BJ (cell line): ENCODE results near the gene FUZ. TPM values are rescaled to one million over a fixed set of nuclear protein-coding genes. Genes with fewer than 3 reads are reported as not detected.

Experiments used
- CTCF ChIA-PET: fragments of 350-600 bp; formaldehyde crosslinking; extraction: SDS; loops from one replicate; lab custom pipeline; 2021; ENCODE audit warnings: antibody characterized with exemption, inconsistent platforms; lab: Yijun Ruan, JAX
- POLR2A ChIA-PET: fragments of 300-600 bp; sonication (Branson Sonifier 250); formaldehyde crosslinking; extraction: SDS; loops from one replicate; lab custom pipeline; 2021; ENCODE audit warnings: antibody characterized with exemption; lab: Charles Lee
- DNase-seq: peaks from one replicate; pipeline ENCODE4 v3.0.0-alpha.2; 2011; ENCODE audit warnings: low read depth
- H3K27me3 ChIP-seq: 2 replicates; pipeline ENCODE4 v1.6.0; 2011; ENCODE audit warnings: low read length; ENCODE audit not compliant: control insufficient read depth, insufficient read depth
- H3K36me3 ChIP-seq: 2 replicates; pipeline ENCODE4 v1.5.1; 2011; ENCODE audit warnings: low read length; ENCODE audit not compliant: control insufficient read depth, insufficient read depth
- H3K4me3 ChIP-seq: 2 replicates; pipeline ENCODE4 v1.5.1; 2011; ENCODE audit warnings: low read depth, mild to moderate bottlenecking, control low read depth, low read length
- polyA plus RNA-seq: library from polyadenylated mRNA; depleted of rRNA; stranded (reverse); fragments of >200 nt; gene quantifications from 2 replicates; pipeline ENCODE4 v1.2.3, GENCODE V29; 2011
- TF ChIP-seq, protein P1 (sequence below): IDR thresholded peaks from 2 replicates; pipeline ENCODE4 v1.5.1; 2011; ENCODE audit warnings: low read depth, mild to moderate bottlenecking, control low read depth, inconsistent platforms, low read length, moderate library complexity; ENCODE audit not compliant: insufficient read depth

The FUZ gene
- polyA plus RNA-seq, 1 experiment, result 14.3 TPM

DNA sequence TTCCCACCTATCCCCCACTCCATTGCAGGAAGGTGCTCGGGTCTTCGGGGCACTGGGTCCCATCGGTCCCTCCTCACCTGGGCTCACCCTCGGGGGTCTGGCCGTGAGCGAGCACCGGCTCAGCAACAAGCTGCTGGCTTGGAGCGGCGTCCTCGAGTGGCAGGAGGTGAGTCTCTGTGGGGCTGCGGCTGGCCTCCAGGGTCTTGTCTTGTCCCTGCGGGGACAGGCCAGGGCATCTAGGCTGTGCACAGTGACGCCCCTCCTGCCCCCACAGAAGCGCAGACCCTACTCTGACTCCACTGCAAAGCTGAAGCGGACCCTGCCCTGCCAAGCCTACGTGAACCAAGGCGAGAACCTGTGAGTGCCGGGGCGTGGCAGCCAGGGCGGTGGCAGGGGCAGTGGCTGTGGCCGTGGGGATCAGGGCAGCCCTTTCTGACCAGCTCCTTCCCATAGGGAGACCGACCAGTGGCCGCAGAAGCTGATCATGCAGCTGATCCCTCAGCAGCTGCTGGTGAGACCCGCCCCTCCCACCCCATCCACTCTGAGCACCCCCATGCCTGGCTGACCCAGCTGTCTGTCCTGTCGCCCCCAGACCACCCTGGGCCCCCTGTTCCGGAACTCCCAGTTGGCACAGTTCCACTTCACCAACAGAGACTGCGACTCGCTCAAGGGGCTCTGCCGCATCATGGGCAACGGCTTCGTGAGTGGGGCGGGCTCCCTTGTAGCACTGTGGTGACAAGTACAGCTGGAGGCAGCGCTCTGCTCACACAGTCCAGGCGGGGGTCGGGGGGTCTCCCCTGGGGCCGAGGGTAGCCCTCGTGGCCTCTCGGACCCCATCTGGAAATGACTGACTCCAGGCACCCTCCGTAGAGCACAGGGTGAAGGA is 41.5 kb upstream of the FUZ start:
- no peak overlapping the region for H3K4me3 ChIP-seq
- POLR2A ChIA-PET, result no interaction called here
- CTCF ChIA-PET, result interaction anchor here (1.3 kb wide), 1 partner anchor 8 kb away, joined by 3 read pairs; no protein-coding TSS in a partner anchor
- peaks cover 39% of the 10 kb centered on the region for H3K36me3 ChIP-seq
- TF ChIP-seq, protein P1, sequence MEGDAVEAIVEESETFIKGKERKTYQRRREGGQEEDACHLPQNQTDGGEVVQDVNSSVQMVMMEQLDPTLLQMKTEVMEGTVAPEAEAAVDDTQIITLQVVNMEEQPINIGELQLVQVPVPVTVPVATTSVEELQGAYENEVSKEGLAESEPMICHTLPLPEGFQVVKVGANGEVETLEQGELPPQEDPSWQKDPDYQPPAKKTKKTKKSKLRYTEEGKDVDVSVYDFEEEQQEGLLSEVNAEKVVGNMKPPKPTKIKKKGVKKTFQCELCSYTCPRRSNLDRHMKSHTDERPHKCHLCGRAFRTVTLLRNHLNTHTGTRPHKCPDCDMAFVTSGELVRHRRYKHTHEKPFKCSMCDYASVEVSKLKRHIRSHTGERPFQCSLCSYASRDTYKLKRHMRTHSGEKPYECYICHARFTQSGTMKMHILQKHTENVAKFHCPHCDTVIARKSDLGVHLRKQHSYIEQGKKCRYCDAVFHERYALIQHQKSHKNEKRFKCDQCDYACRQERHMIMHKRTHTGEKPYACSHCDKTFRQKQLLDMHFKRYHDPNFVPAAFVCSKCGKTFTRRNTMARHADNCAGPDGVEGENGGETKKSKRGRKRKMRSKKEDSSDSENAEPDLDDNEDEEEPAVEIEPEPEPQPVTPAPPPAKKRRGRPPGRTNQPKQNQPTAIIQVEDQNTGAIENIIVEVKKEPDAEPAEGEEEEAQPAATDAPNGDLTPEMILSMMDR, result no peak
- no peaks in the 10 kb centered on the region for H3K27me3 ChIP-seq
- no peak for DNase-seq

DNA sequence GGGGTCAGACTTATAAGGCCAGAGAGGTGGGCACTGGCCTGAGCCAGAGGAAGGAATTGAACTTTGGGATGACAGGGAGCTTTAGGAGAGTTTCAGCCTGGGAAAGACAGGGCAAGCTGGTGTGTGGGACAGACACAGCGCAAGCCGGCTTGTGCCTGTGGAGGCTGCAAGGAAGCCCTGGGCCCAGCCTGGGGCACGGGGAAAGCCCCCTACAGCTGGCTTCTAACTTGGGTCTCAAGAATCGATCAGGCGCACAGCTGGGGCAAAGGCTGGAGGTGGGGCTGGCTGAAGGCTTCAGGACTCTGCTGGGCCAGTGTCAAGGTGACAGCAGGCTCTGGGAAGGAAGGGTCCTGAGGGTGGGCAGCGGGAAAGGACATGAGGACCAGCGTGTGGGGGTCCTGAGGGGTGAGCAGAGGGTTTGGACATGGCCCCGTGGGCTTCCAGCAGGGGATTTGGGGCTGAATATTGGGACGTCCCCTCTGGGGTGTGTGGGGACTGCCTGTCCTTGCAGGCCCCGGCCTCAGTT is 40.8 kb upstream of the FUZ start:
- H3K4me3 ChIP-seq, result no peak overlapping the region
- peaks cover 37% of the 10 kb centered on the region for H3K36me3 ChIP-seq
- H3K27me3 ChIP-seq, result no peaks in the 10 kb centered on the region
- DNase-seq, result no peak
- CTCF ChIA-PET, result interaction anchor here (0.6 to 1.3 kb wide), 2 partner anchors 8 to 66 kb away, joined by 3 to 4 read pairs; no protein-coding TSS in a partner anchor
- TF ChIP-seq, protein P1, result no peak
- POLR2A ChIA-PET, result no interaction called here

DNA sequence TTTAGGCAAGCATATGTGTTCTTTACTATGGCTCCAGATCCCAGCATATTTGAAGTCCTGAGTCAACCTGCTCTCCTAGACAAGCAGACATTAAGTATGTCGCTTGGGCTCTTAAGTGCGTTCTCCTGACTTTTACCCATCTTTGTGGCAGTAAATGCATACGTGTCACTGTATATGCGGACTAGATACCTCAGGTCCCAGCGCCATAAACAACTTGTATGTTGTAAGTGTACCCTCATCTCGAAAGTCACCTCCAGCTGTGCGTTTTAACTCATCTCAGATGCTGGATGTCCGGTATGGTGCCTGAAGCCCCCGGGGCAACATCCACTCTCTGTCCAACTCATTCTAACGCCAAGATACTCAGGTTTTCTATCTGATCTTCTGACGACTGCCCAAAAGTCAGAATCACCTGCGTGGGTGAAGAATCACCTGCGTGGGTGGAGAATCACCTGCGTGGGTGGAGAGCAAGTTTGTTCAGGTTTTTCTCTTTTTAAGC is 39.6 kb upstream of the FUZ start:
- CTCF ChIA-PET, result no interaction called here
- DNase-seq, result no peak
- TF ChIP-seq, protein P1, result no peak
- Histone ChIP-seq H3K36me3 (peaks cover 26% of the 10 kb centered on the region), H3K4me3 (peak overlapping the region; percentile 70), H3K27me3 (no peaks in the 10 kb centered on the region)
- POLR2A ChIA-PET, result interaction anchor here (0.7 kb wide), 1 partner anchor 13 kb away, joined by 11 read pairs; no protein-coding TSS in a partner anchor

DNA sequence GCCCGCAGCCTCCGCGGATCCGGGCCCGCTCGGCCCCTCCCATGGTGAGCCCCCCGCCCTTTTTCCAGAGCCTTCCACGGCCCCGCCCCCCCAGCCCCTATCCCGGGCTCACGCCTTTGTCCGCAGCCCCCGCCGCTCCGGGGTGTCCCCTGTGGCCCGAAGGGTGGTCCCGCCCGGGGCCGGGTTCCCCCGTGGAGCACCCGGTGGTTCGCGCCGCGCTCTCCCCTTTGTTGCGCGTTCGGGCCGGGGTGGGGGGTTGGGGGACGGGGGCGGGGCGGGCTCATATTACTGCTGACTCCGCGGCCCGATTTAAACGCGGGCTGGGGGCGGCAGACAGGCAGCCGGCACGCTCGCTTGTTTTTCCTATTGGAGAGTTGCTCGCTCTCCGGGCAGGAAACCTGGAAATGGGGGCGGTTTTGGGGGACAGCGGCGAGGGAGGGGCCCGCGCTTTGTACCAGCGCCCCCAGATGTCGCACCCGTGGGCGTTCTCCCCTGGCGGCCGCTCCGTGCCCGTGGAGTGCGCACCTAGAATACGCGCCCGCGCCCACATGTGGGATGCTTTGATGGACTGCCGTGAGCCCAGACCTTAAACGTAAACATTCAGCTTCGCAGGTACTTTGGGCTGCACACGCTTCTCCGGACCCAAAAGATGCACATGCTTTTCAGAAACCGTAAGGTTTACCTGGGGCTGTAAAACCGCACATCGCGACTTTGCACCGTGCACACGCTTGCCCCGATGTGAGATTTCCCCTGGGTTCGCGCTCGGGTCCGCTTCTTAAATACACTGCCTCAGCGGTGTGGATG is 38.6 kb upstream of the FUZ start:
- Histone ChIP-seq H3K4me3 (peak overlapping the region; percentile 70), H3K27me3 (no peaks in the 10 kb centered on the region), H3K36me3 (peaks cover 19% of the 10 kb centered on the region)
- POLR2A ChIA-PET, result no interaction called here
- DNase-seq, result no peak
- CTCF ChIA-PET, result no interaction called here
- TF ChIP-seq, protein P1, result no peak
